ENCODE measurements around the gene RFNG. TPM values are rescaled to one million over a fixed set of nuclear protein-coding genes. Genes with fewer than 3 reads are reported as not detected.

RFNG gene
- total RNA-seq, 1 donor from 2014 or later, result 21.0 TPM

GRCh38 chr17:82010575-82011525 lies 40.8 kb downstream of the RFNG start:
- intact Hi-C loops (cut with DNase I), result no loop called here
- no peak for DNase-seq (ENCODE audit: low spot score)

- DNase-seq (ENCODE audit: low spot score), result no peak
- intact Hi-C loops (cut with DNase I), result no loop called here
Observed at GRCh38 chr17:82009413-82009812, 42.2 kb downstream of the RFNG start.

- no peak for DNase-seq (ENCODE audit: low spot score)
- intact Hi-C loops (cut with DNase I), result no loop called here
Observed at GRCh38 chr17:82008941-82009405, 42.6 kb downstream of the RFNG start.

- no peak for DNase-seq (ENCODE audit: low spot score)
- intact Hi-C loops (cut with DNase I), result no loop called here
Observed at GRCh38 chr17:82008258-82008940, 43.2 kb downstream of the RFNG start.

GRCh38 chr17:82007495-82008257 lies 43.9 kb downstream of the RFNG start:
- intact Hi-C loops (cut with DNase I), result no loop called here
- DNase-seq (ENCODE audit: low spot score), result no peak

GRCh38 chr17:82007228-82007494 lies 44.5 kb downstream of the RFNG start:
- intact Hi-C loops (cut with DNase I), result no loop called here
- no peak for DNase-seq (ENCODE audit: low spot score)

- intact Hi-C loops (cut with DNase I), result no loop called here
- no peak for DNase-seq (ENCODE audit: low spot score)
Observed at GRCh38 chr17:82006468-82007227, 45.0 kb downstream of the RFNG start.

GRCh38 chr17:82005701-82006348 lies 45.8 kb downstream of the RFNG start:
- DNase-seq (ENCODE audit: low spot score), result no peak
- intact Hi-C loops (cut with DNase I), result no loop called here

- intact Hi-C loops (cut with DNase I), result no loop called here
- DNase-seq (ENCODE audit: low spot score), result no peak
Observed at GRCh38 chr17:82004517-82005455, 46.8 kb downstream of the RFNG start.

- no peak for DNase-seq (ENCODE audit: low spot score)
- intact Hi-C loops (cut with DNase I), result no loop called here
Observed at GRCh38 chr17:82003411-82004381, 47.9 kb downstream of the RFNG start.

- no peak for DNase-seq (ENCODE audit: low spot score)
- intact Hi-C loops (cut with DNase I), result no loop called here
Observed at GRCh38 chr17:82001571-82002056, 50.0 kb downstream of the RFNG start.

- no peak for DNase-seq (ENCODE audit: low spot score)
- intact Hi-C loops (cut with DNase I), result no loop called here
Observed at GRCh38 chr17:82000803-82001570, 50.6 kb downstream of the RFNG start.

- intact Hi-C loops (cut with DNase I), result no loop called here
- DNase-seq (ENCODE audit: low spot score), result no peak
Observed at GRCh38 chr17:81999976-82000802, 51.4 kb downstream of the RFNG start.

GRCh38 chr17:81999587-81999975 lies 52.0 kb downstream of the RFNG start:
- no peak for DNase-seq (ENCODE audit: low spot score)

More at GRCh38 chr17:81999587-81999975, 52.0 kb downstream of the RFNG start:
- intact Hi-C loops (cut with DNase I), result no loop called here
